Activated naive CD4-positive, alpha-beta T cell treated with anti-CD3 and anti-CD28 coated beads, Interleukin-2, amount 10 ng/mL, durations not matched to agents 7 days and 5 days (primary cell): ENCODE data around the gene AFG1L.
"Not testable (repeated sequence)": the region's sequence is repeated elsewhere in the genome, so short reads cannot be mapped to it uniquely, and the experiment has no call there.

Experiments
- CTCF ChIA-PET: fragments of 350-600 bp; sonication (Branson Sonifier 250); formaldehyde crosslinking; loops from one replicate; lab custom pipeline; 2021; ENCODE audit warnings: antibody characterized with exemption; lab: Charles Lee
- DNase-seq: peaks from one replicate; pipeline ENCODE4 v3.0.0-alpha.2; 2020
- H3K27ac Mint-ChIP-seq: one replicate; pipeline ENCODE4 v1.8.0; 2021; ENCODE audit warnings: mild to moderate bottlenecking, moderate library complexity, mixed read lengths
- H3K27me3 Mint-ChIP-seq: one replicate; pipeline ENCODE4 v1.8.0; 2021; ENCODE audit warnings: mild to moderate bottlenecking, mixed read lengths
- H3K36me3 Mint-ChIP-seq: one replicate; pipeline ENCODE4 v1.8.0; 2021; ENCODE audit warnings: mixed read lengths
- H3K4me1 Mint-ChIP-seq: one replicate; pipeline ENCODE4 v1.8.0; 2021; ENCODE audit warnings: mixed read lengths
- H3K4me3 Mint-ChIP-seq: one replicate; pipeline ENCODE4 v1.8.0; 2021; ENCODE audit warnings: mild to moderate bottlenecking, moderate library complexity, mixed read lengths
- H3K9me3 Mint-ChIP-seq: one replicate; pipeline ENCODE4 v1.8.0; 2021; ENCODE audit warnings: mixed read lengths

Gene AFG1L

DNA sequence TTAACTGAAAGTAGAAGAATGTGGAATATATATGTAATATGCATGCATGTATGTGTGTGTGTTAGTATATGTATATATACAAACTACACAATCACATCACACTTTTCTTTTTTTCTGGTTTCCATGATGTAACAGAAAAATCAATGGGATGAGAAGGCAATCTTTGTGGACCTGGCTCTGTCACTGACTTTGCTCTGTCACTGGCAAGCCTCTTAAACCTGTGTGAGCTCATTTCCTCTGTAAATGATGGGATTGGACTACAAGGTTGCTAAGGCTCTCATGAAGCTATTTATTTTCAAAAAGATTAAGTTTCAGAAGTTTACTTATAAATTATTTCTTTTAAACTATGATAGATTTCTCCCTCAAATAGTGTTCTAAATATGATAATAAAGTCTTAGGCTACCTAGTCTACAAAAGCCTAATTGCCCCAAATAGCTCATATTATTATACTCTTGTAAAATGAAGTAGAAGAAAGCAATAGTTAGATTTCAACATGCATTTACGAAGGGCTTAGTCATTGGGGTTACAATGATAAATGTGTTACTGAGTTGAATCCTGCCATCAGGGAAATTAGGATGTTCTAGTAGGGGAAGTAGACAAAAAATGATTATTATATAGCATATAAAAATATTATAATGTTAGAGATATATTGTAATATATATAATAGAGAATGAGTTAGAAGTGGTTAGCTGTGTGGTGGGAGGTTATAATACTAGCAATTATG, 129.3 kb downstream of the AFG1L start:
- Mint-ChIP-seq H3K9me3 (no peaks in the 10 kb centered on the region), H3K4me3 (no peak overlapping the region), H3K27me3 (peaks cover 4% of the 10 kb centered on the region), H3K27ac (no peak overlapping the region), H3K36me3 (no peaks in the 10 kb centered on the region), H3K4me1 (no peaks in the 10 kb centered on the region)
- CTCF ChIA-PET: no interaction called here
- no peak for DNase-seq

DNA sequence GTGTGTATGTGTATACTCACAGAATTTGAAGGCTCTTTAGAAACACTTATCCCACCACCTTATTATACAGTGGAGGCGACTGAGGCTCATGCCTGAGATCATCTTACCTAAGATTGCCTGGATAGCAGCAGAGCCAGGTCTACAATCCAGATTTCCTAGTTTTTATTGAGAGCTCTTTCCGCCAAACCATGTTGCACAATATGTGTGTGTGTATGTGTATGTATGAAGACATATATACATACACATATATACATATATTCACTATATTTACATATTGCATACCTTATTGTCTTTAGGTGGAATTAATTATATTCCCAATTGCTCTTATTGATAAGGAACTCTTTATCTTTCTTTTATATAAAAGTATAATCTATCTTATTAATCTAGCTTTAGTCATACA, 130.6 kb downstream of the AFG1L start:
- Mint-ChIP-seq H3K27me3 (peaks cover 4% of the 10 kb centered on the region), H3K9me3 (no peaks in the 10 kb centered on the region), H3K4me3 (no peak overlapping the region), H3K27ac (no peak overlapping the region), H3K36me3 (no peaks in the 10 kb centered on the region), H3K4me1 (no peaks in the 10 kb centered on the region)
- no peak for DNase-seq
- CTCF ChIA-PET: no interaction called here

DNA sequence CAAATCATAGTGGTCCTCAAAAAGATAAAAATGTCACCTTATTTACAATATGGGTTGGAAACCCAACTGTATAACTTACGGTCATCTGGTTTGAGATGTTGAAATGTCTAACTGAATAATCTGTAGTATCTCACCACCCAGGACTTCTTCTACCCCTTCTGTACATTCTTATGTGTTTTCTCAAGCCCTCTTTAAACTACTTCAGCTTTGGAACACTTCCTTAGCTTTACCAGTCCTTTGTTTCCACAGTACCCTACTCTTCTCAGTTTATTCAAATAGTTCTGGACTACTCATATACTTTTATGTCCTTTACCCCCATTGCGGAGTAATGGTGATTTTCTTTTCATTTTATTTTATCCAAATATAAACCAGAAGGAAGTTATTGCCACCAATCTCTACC, 137.3 kb downstream of the AFG1L start:
- Mint-ChIP-seq H3K4me3 (no peak overlapping the region), H3K27me3 (peaks cover 6% of the 10 kb centered on the region), H3K36me3 (no peaks in the 10 kb centered on the region), H3K27ac (no peak overlapping the region), H3K4me1 (peaks cover 4% of the 10 kb centered on the region), H3K9me3 (no peaks in the 10 kb centered on the region)
- CTCF ChIA-PET: no interaction called here
- DNase-seq: no peak

- no peak for DNase-seq
- Mint-ChIP-seq H3K27ac (no peak overlapping the region), H3K4me1 (peaks cover 4% of the 10 kb centered on the region), H3K4me3 (no peak overlapping the region), H3K27me3 (peaks cover 7% of the 10 kb centered on the region), H3K9me3 (no peaks in the 10 kb centered on the region), H3K36me3 (no peaks in the 10 kb centered on the region)
- CTCF ChIA-PET: no interaction called here
Measured at GRCh38 chr6:108432792-108433191, 137.9 kb downstream of the AFG1L start.

DNA sequence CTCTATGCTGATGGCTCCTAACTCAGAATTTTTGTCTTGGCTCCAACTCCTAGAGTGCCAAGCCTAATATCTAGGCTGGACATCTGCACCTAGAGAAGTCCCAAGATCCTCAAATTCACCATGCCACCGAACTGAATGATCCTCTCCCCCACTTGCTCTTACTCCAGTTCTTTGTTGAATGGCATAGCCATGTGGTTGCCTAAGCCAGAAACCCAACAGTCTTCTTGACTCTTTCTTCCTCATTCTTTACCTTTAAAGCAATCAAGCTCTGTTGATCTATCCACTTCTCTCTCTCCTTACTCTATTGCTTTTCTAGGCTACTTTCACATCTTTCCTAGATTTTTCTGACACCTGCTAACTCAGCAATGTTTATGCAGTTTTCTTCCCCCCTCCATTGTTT, 139.4 kb downstream of the AFG1L start:
- no peaks in the 10 kb centered on the region for H3K9me3 Mint-ChIP-seq
- H3K4me3 Mint-ChIP-seq: no peak overlapping the region
- no peak overlapping the region for H3K27ac Mint-ChIP-seq
- H3K36me3 Mint-ChIP-seq: no peaks in the 10 kb centered on the region
- peaks cover 4% of the 10 kb centered on the region for H3K4me1 Mint-ChIP-seq
- CTCF ChIA-PET: no interaction called here
- peaks cover 13% of the 10 kb centered on the region for H3K27me3 Mint-ChIP-seq
- DNase-seq: no peak

DNA sequence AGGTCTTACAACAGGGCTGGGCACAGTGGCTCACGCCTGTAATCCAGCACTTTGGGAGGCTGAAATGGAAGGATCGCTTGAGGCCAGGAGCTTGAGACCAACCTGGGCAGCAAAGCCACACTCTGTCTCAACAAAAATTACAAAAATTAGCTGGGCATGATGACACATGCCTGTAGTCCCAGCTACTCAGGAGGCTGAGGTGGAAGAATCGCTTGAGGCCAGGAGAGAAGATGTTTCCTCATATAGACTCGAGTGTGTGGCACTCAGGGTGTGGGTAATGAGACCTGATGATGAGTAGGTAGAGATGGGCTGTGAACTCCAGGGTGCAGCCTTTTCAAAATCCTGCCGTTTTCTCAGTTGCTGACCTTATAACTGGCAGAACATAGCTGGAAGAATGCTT, 140.5 kb downstream of the AFG1L start:
- no peak overlapping the region for H3K4me3 Mint-ChIP-seq
- CTCF ChIA-PET: no interaction called here
- H3K36me3 Mint-ChIP-seq: no peaks in the 10 kb centered on the region

DNA sequence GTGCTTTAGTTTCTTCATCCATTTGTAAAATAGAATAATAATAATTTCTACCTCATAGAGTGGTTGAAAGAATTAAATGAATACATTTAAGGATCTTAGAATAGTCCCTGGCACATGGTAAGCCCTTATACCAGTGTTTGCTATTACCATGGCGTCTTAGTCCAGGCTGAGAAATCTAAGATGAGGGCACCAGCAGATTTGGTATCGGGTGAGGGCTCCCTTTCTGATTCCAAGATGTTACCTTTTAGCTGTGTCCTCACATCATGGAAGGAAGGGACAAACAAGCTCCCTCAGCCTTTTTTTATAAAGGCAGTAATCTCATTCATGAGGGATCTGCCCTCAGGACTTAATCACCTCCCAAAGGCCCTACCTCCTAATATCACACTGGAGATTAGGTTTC, 141.9 kb downstream of the AFG1L start:
- Mint-ChIP-seq H3K27ac (no peak overlapping the region), H3K36me3 (no peaks in the 10 kb centered on the region), H3K9me3 (no peaks in the 10 kb centered on the region), H3K4me3 (no peak overlapping the region), H3K27me3 (peaks cover 13% of the 10 kb centered on the region), H3K4me1 (peaks cover 4% of the 10 kb centered on the region)
- CTCF ChIA-PET: no interaction called here
- DNase-seq: no peak

More for the DNA sequence above, 140.5 kb downstream of the AFG1L start:
- Mint-ChIP-seq H3K4me1 (peaks cover 4% of the 10 kb centered on the region), H3K27me3 (peaks cover 13% of the 10 kb centered on the region), H3K27ac (no peak overlapping the region), H3K9me3 (no peaks in the 10 kb centered on the region)
- no peak for DNase-seq

DNA sequence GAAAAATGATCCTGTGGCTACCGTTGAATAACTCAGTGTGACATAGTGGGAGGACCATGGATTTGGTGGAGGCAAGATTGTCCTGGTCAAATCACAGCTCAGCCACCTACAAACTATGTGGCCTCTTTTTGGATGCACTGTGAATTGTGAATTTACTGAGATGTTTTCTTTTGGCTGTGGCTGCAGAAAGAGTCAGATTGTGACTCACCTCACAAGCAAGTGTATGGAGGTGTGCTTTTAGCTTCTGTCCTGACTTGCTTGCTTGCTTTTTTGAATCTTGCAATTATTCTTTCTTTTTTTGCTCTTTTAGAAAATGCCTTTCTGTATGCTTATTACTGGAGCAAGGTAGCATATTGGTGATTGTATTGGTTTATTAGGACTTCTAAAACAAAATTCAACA, 143.0 kb downstream of the AFG1L start:
- Mint-ChIP-seq H3K9me3 (no peaks in the 10 kb centered on the region), H3K4me3 (no peak overlapping the region), H3K27me3 (peaks cover 18% of the 10 kb centered on the region), H3K27ac (no peak overlapping the region), H3K36me3 (no peaks in the 10 kb centered on the region), H3K4me1 (peaks cover 2% of the 10 kb centered on the region)
- CTCF ChIA-PET: no interaction called here
- DNase-seq: no peak

GRCh38 chr6:108438918-108439317, 144.1 kb downstream of the AFG1L start:
- no peaks in the 10 kb centered on the region for H3K9me3 Mint-ChIP-seq
- H3K27me3 Mint-ChIP-seq: peaks cover 26% of the 10 kb centered on the region
- no peak overlapping the region for H3K27ac Mint-ChIP-seq
- no peak for DNase-seq
- no peak overlapping the region for H3K4me3 Mint-ChIP-seq
- H3K4me1 Mint-ChIP-seq: no peaks in the 10 kb centered on the region
- peaks cover under 1% of the 10 kb centered on the region for H3K36me3 Mint-ChIP-seq
- CTCF ChIA-PET: no interaction called here

DNA sequence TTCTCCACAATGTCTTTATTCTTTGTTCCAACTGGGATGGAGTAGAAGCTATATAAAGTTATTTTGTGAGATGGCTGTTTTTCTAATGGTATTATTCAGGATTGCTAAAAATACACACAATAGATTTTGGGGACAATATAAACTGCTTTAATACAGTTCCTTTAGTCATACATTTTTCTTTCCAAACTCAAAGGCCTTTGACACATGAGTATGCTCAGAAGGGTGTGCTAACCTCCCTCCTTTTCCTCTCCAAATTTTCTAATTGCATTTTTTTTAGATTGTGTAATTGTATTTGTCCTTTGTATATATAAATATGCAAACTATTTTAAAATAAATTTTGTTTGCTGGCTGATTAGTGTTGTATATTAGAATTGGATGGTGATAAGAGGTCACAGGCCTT, 146.3 kb downstream of the AFG1L start:
- no peak for DNase-seq
- Mint-ChIP-seq H3K4me1 (peaks cover 14% of the 10 kb centered on the region), H3K4me3 (no peak overlapping the region), H3K27ac (no peak overlapping the region), H3K36me3 (peaks cover 1% of the 10 kb centered on the region), H3K27me3 (peaks cover 23% of the 10 kb centered on the region), H3K9me3 (no peaks in the 10 kb centered on the region)
- CTCF ChIA-PET: no interaction called here

GRCh38 chr6:108442770-108443520, 148.1 kb downstream of the AFG1L start:
- no peak overlapping the region for H3K4me3 Mint-ChIP-seq

GRCh38 chr6:108446629-108447150, 151.8 kb downstream of the AFG1L start:
- no peak for DNase-seq
- H3K27me3 Mint-ChIP-seq: peaks cover 28% of the 10 kb centered on the region
- no peak overlapping the region for H3K4me3 Mint-ChIP-seq
- CTCF ChIA-PET: no interaction called here
- H3K27ac Mint-ChIP-seq: no peak overlapping the region
- no peaks in the 10 kb centered on the region for H3K9me3 Mint-ChIP-seq
- peaks cover 1% of the 10 kb centered on the region for H3K36me3 Mint-ChIP-seq
- peaks cover 17% of the 10 kb centered on the region for H3K4me1 Mint-ChIP-seq

More at GRCh38 chr6:108442770-108443520, 148.1 kb downstream of the AFG1L start:
- CTCF ChIA-PET: no interaction called here
- no peak for DNase-seq
- peaks cover 25% of the 10 kb centered on the region for H3K27me3 Mint-ChIP-seq
- H3K27ac Mint-ChIP-seq: no peak overlapping the region
- peaks cover 17% of the 10 kb centered on the region for H3K4me1 Mint-ChIP-seq
- peaks cover 1% of the 10 kb centered on the region for H3K36me3 Mint-ChIP-seq
- H3K9me3 Mint-ChIP-seq: no peaks in the 10 kb centered on the region

DNA sequence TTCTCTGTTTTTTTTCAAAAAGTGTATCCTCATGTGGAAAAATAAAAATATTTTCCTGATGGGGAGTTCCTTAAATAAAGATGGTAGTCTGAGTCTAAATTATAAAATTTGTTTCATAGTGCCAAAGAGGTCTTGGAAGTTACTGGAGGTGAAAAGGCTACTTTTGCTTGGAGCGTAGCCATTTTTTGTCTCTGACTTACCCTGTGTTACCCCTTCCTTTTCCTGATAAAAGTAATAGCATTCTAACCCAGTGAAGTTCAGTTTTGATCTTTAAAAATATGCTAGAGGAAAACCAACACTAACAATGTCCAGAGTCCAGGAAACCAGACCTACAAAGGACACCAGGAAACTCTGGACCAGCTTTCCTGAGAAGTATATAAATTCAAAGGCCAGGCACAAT, 153.6 kb downstream of the AFG1L start:
- H3K4me3 Mint-ChIP-seq: no peak overlapping the region
- peaks cover 20% of the 10 kb centered on the region for H3K27me3 Mint-ChIP-seq
- no peak overlapping the region for H3K27ac Mint-ChIP-seq
- CTCF ChIA-PET: no interaction called here
- peaks cover 18% of the 10 kb centered on the region for H3K4me1 Mint-ChIP-seq
- H3K9me3 Mint-ChIP-seq: no peaks in the 10 kb centered on the region
- no peak for DNase-seq
- peaks cover 1% of the 10 kb centered on the region for H3K36me3 Mint-ChIP-seq

DNA sequence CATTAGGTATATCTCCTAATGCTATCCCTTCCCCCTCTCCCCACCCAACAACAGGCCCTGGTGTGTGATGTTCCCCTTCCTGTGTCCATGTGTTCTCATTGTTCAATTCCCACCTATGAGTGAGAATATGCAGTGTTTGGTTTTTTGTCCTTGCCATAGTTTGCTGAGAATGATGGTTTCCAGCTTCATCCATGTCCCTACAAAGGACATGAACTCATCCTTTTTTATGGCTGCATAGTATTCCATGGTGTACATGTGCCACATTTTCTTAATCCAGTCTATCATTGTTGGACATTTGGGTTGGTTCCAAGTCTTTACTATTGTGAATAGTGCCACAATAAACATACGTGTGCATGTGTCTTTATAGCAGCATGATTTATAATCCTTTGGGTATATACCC, 154.9 kb downstream of the AFG1L start:
- H3K9me3 Mint-ChIP-seq, H3K36me3 Mint-ChIP-seq: not testable (repeated sequence)

DNA sequence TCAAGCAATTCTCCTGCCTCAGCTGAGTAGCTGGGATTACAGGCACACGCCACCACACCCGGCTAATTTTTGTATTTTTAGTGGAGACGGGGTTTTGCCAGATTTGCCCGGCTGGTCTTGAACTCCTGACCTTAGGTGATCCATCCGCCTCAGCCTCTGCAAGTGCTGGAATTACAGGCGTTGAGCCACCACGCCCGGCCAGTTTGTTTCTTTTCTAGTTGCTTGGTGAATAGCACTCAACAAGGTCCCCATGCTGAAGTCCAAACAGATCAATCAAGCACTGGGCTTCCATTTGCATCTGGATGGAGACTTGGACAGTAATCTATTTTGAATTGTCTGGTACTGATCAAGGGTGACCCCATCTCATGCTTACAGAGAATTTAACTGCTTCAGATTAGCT, 157.0 kb downstream of the AFG1L start:
- H3K9me3 Mint-ChIP-seq: no peaks in the 10 kb centered on the region
- CTCF ChIA-PET: no interaction called here
- H3K27me3 Mint-ChIP-seq: peaks cover 11% of the 10 kb centered on the region
- H3K27ac Mint-ChIP-seq: no peak overlapping the region
- peaks cover 6% of the 10 kb centered on the region for H3K4me1 Mint-ChIP-seq
- H3K4me3 Mint-ChIP-seq: no peak overlapping the region
- DNase-seq: no peak
- no peaks in the 10 kb centered on the region for H3K36me3 Mint-ChIP-seq

More for the DNA sequence above, 154.9 kb downstream of the AFG1L start:
- H3K27ac Mint-ChIP-seq, CTCF ChIA-PET, H3K4me3 Mint-ChIP-seq, DNase-seq: not testable (repeated sequence)
- peaks cover 21% of the 10 kb centered on the region for H3K4me1 Mint-ChIP-seq
- peaks cover 19% of the 10 kb centered on the region for H3K27me3 Mint-ChIP-seq
